GM12873 (cell line): Measurements from ENCODE around the gene FCRL1.

Experiments used
- TF ChIP-seq, protein P1 (sequence below): IDR thresholded peaks from 2 replicates; pipeline ENCODE4 v1.5.1; 2012; ENCODE audit warnings: low read depth, mild to moderate bottlenecking, moderate library complexity, low read length, control low read depth; ENCODE audit not compliant: insufficient read depth; ENCODE audit errors: missing control alignments

Gene FCRL1

DNA sequence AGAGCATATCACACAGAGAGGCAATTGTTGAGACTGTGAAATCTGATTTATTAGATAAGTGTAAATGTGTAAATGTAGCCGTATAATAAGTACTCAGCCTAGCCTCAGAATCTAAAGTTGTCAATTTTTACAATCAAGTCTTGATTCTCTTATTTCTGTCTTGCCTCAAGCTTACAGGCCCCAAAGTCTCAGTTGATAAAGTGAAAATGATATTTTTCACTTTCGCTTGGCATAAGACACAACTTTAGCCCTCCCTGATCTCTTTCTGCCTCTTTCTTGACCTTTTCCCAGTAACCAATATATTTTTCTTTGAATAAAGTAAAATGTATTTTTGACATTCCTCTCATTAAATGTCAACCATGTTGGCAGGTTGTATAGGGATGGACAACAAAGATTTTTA, 11.0 kb upstream of the FCRL1 start:
- TF ChIP-seq, protein P1, sequence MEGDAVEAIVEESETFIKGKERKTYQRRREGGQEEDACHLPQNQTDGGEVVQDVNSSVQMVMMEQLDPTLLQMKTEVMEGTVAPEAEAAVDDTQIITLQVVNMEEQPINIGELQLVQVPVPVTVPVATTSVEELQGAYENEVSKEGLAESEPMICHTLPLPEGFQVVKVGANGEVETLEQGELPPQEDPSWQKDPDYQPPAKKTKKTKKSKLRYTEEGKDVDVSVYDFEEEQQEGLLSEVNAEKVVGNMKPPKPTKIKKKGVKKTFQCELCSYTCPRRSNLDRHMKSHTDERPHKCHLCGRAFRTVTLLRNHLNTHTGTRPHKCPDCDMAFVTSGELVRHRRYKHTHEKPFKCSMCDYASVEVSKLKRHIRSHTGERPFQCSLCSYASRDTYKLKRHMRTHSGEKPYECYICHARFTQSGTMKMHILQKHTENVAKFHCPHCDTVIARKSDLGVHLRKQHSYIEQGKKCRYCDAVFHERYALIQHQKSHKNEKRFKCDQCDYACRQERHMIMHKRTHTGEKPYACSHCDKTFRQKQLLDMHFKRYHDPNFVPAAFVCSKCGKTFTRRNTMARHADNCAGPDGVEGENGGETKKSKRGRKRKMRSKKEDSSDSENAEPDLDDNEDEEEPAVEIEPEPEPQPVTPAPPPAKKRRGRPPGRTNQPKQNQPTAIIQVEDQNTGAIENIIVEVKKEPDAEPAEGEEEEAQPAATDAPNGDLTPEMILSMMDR: no peak

DNA sequence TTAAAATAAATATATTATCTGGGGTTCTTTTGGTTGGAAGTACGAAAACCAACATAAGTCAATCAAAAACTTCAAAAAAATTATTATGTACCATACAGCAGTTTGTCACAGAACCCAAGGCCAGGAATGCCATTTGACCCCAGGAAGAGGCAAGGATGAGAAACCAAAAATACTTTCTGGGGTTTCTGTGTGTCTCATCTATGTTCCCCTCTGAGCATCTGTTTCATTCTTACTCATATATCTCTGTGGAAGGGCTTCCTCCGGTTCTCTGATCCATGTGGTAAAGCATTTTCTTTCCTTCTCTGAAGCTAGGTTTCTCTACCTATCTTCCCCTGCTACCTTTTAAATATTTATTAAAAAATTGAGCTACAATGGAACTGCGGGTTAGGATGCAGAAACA, 9.8 kb upstream of the FCRL1 start:
- TF ChIP-seq, protein P1: no peak

GRCh38 chr1:157829210-157829609, 9.3 kb upstream of the FCRL1 start:
- TF ChIP-seq, protein P1: no peak

GRCh38 chr1:157820299-157820698, 379 bp upstream of the FCRL1 start:
- TF ChIP-seq, protein P1: no peak

GRCh38 chr1:157819215-157819614, 705 bp downstream of the FCRL1 start:
- TF ChIP-seq, protein P1: no peak

DNA sequence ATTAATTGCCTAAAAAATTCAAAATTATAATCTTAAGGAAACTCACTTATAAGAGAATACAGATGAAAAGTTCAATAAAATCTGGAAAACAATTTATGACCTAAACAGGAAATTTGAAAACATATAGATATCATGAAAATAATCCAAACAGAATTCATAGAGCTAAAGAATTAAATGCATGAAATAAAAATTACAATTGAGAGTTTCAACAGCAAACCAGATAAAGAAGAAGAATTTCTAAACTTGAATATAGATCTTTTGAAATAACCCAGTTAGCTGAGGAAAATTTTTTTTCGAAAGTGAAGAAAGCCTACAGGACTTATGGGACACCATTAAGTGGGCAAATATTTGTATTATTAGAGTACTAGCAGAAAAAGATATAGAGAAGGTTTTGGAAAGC, 6.7 kb downstream of the FCRL1 start:
- TF ChIP-seq, protein P1: no peak

DNA sequence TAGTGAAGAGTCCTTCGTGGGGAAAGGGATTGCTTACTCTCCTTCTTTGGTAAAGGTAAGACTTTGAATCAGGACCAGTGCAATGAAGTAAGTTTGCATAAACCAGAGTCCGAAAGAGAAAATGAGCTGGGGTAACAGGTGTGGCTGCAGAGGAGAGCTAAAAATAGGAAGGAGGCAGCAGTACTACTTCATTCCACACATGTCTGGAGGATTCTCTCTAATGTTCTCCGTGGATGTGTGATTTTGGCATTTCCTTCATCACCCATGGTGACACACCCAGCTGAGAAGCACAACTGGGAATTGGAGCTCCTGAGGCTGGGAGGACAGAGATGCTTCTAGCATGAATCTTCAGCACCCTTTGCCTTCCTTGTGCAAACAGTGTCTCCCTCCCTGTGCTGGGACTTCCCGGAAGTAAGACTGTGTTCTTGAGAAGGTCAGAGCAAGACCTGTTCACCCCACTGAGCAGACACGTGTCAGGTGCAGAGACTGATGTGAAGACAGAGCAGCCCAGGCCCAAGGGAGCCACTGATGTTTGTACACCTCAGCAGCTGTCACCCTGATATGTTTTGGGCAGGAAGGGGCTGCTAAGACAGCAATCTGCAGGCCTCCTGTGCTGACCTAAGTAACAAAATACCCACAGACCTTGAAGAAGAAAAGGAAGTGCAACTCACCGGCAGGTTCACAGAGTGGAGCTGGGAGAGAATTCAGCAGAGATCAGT, 13.3 kb downstream of the FCRL1 start:
- TF ChIP-seq, protein P1: no peak
